NCI-H82 treated with DMSO at 0.1 percent for 48 hours (cell line): ENCODE data around the gene METTL13.

Experiments used
- DNase-seq: peaks from one replicate; lab custom pipeline; 2025; ENCODE audit not compliant: unreplicated experiment; lab: John Stamatoyannopoulos, UW

Gene METTL13

DNA sequence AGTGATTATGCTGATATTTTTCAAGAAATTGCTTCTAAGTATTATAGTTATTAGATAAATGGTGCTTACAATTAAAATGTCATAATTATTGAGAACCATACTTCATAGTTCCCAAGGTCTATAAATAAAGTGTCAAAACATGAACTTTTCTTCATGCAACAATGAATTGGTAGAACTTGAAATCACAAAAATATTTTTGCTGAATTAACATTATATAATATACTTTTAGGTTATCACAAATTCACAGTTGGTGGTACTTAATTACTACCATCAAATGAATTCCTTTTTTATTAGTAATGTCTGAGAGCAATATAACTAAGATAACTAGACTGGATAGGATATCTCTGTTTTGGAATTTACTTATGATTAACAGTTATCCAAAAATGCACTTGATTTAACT is 64.5 kb downstream of the METTL13 start:
- DNase-seq: no peak
